C4-2B (cell line): ENCODE data around the gene NRTN.

ENCODE experiments used
- H3K27ac ChIP-seq: fragments of 450-650 bp; 2 replicates; pipeline ENCODE4 v1.5.1; 2017
- CTCF ChIP-seq: fragments of 450-650 bp; conservative IDR thresholded peaks from 2 replicates; pipeline ENCODE4 v1.5.1; 2017; ENCODE audit warnings: mild to moderate bottlenecking
- ZFX ChIP-seq: fragments of 450-650 bp; IDR thresholded peaks from 2 replicates; pipeline ENCODE4 v1.6.1; 2017

NRTN gene

GRCh38 chr19:5801796-5802619, 2.9 kb upstream of the NRTN start:
- no peak for TF ChIP-seq ZFX
- TF ChIP-seq CTCF: no peak
- no peak overlapping the region for H3K27ac ChIP-seq

GRCh38 chr19:5803441-5803751, 1.5 kb upstream of the NRTN start:
- no peak for TF ChIP-seq CTCF
- no peak for TF ChIP-seq ZFX
- peak overlapping the region; percentile 23 for H3K27ac ChIP-seq

GRCh38 chr19:5803752-5804515, 933 bp upstream of the NRTN start:
- H3K27ac ChIP-seq: peak overlapping the region; percentile 23
- TF ChIP-seq CTCF: peak; percentile 100
- no peak for TF ChIP-seq ZFX

- no peak overlapping the region for H3K27ac ChIP-seq
- no peak for TF ChIP-seq ZFX
- peak; percentile 87 for TF ChIP-seq CTCF
These were observed 730 bp downstream of the NRTN start for GRCh38 chr19:5805462-5806132.

- TF ChIP-seq ZFX (no peak), CTCF (no peak; the same call in 1 of the 2 replicates)
- no peak overlapping the region for H3K27ac ChIP-seq
These were observed 1.2 kb downstream of the NRTN start for GRCh38 chr19:5806133-5806489.

- H3K27ac ChIP-seq: no peak overlapping the region
- TF ChIP-seq ZFX (no peak), CTCF (no peak)
These were observed 2.0 kb downstream of the NRTN start for GRCh38 chr19:5806905-5807304.
